ENCODE results near the gene TANC1.

Gene TANC1

GRCh38 chr2:158993721-158994587 is 25.5 kb downstream of the TANC1 start:
- in situ Hi-C loops (cut with MboI; ENCODE audit: low sequenced_read_pairs): no loop called here

- in situ Hi-C loops (cut with MboI; ENCODE audit: low sequenced_read_pairs): no loop called here
Measured at GRCh38 chr2:158994920-158995676, 26.7 kb downstream of the TANC1 start.

GRCh38 chr2:158995677-158996049 is 27.2 kb downstream of the TANC1 start:
- in situ Hi-C loops (cut with MboI; ENCODE audit: low sequenced_read_pairs): no loop called here

- in situ Hi-C loops (cut with MboI; ENCODE audit: low sequenced_read_pairs): no loop called here
Measured at GRCh38 chr2:158996378-158996993, 28.0 kb downstream of the TANC1 start.

GRCh38 chr2:158997037-158997790 is 28.8 kb downstream of the TANC1 start:
- in situ Hi-C loops (cut with MboI; ENCODE audit: low sequenced_read_pairs): no loop called here

- in situ Hi-C loops (cut with MboI; ENCODE audit: low sequenced_read_pairs): no loop called here
Measured at GRCh38 chr2:158998551-158999248, 30.3 kb downstream of the TANC1 start.

- in situ Hi-C loops (cut with MboI; ENCODE audit: low sequenced_read_pairs): no loop called here
Measured at GRCh38 chr2:158999458-158999857, 31.0 kb downstream of the TANC1 start.

GRCh38 chr2:159000072-159000471 is 31.6 kb downstream of the TANC1 start:
- in situ Hi-C loops (cut with MboI; ENCODE audit: low sequenced_read_pairs): no loop called here

- in situ Hi-C loops (cut with MboI; ENCODE audit: low sequenced_read_pairs): no loop called here
Measured at GRCh38 chr2:159002462-159003111, 34.1 kb downstream of the TANC1 start.

- in situ Hi-C loops (cut with MboI; ENCODE audit: low sequenced_read_pairs): no loop called here
Measured at GRCh38 chr2:159003555-159003954, 35.1 kb downstream of the TANC1 start.

- in situ Hi-C loops (cut with MboI; ENCODE audit: low sequenced_read_pairs): no loop called here
Measured at GRCh38 chr2:159004849-159005248, 36.4 kb downstream of the TANC1 start.

- in situ Hi-C loops (cut with MboI; ENCODE audit: low sequenced_read_pairs): no loop called here
Measured at GRCh38 chr2:159009940-159010339, 41.5 kb downstream of the TANC1 start.

GRCh38 chr2:159010340-159010739 is 41.9 kb downstream of the TANC1 start:
- in situ Hi-C loops (cut with MboI; ENCODE audit: low sequenced_read_pairs): no loop called here

GRCh38 chr2:159010963-159011362 is 42.5 kb downstream of the TANC1 start:
- in situ Hi-C loops (cut with MboI; ENCODE audit: low sequenced_read_pairs): no loop called here

- in situ Hi-C loops (cut with MboI; ENCODE audit: low sequenced_read_pairs): no loop called here
Measured at GRCh38 chr2:159012142-159012541, 43.7 kb downstream of the TANC1 start.

- in situ Hi-C loops (cut with MboI; ENCODE audit: low sequenced_read_pairs): no loop called here
Measured at GRCh38 chr2:159013103-159013502, 44.7 kb downstream of the TANC1 start.

- in situ Hi-C loops (cut with MboI; ENCODE audit: low sequenced_read_pairs): no loop called here
Measured at GRCh38 chr2:159015174-159015573, 46.7 kb downstream of the TANC1 start.

- in situ Hi-C loops (cut with MboI; ENCODE audit: low sequenced_read_pairs): no loop called here
Measured at GRCh38 chr2:159015823-159016222, 47.4 kb downstream of the TANC1 start.

GRCh38 chr2:159017837-159018236 is 49.4 kb downstream of the TANC1 start:
- in situ Hi-C loops (cut with MboI; ENCODE audit: low sequenced_read_pairs): no loop called here

GRCh38 chr2:159019021-159019420 is 50.6 kb downstream of the TANC1 start:
- in situ Hi-C loops (cut with MboI; ENCODE audit: low sequenced_read_pairs): no loop called here
